Measurements from ENCODE around the gene ANXA2.
"Not testable (repeated sequence)": the region's sequence is repeated elsewhere in the genome, so short reads cannot be mapped to it uniquely, and the experiment has no call there.

ANXA2 gene

GRCh38 chr15:60416484-60416883 is 18.7 kb upstream of the ANXA2 start:
- TF ChIP-seq POLR2A (IDR thresholded peaks at IDR 0.05; ENCODE audit: extremely low read depth, insufficient read length) (no peak), MYC (IDR thresholded peaks at IDR 0.05; ENCODE audit: low read depth, low read length) (no peak), CTCF (IDR thresholded peaks at IDR 0.05; ENCODE audit: low read depth, low read length) (no peak), MAX (IDR thresholded peaks at IDR 0.05; ENCODE audit: low read depth, low read length) (no peak)
- no peak overlapping the region for H3K4me3 ChIP-seq (ENCODE audit: low read depth, low read length)
- DNase-seq (ENCODE audit: low read depth): no peak

GRCh38 chr15:60414016-60414682 is 16.4 kb upstream of the ANXA2 start:
- TF ChIP-seq CTCF (IDR thresholded peaks at IDR 0.05; ENCODE audit: low read depth, low read length) (no peak), MYC (IDR thresholded peaks at IDR 0.05; ENCODE audit: low read depth, low read length) (no peak), POLR2A (IDR thresholded peaks at IDR 0.05; ENCODE audit: extremely low read depth, insufficient read length) (no peak)
- no peak for DNase-seq (ENCODE audit: low read depth)
- H3K4me3 ChIP-seq (ENCODE audit: low read depth, low read length): no peak overlapping the region

GRCh38 chr15:60413231-60413824 is 15.5 kb upstream of the ANXA2 start:
- DNase-seq (ENCODE audit: low read depth): no peak
- no peak overlapping the region for H3K4me3 ChIP-seq (ENCODE audit: low read depth, low read length)
- no peak for TF ChIP-seq CTCF (IDR thresholded peaks at IDR 0.05; ENCODE audit: low read depth, low read length)

- H3K4me3 ChIP-seq (ENCODE audit: low read depth, low read length); DNase-seq (ENCODE audit: low read depth): not testable (repeated sequence)
These were observed 15.0 kb upstream of the ANXA2 start for GRCh38 chr15:60412807-60413206.

- no peak overlapping the region for H3K4me3 ChIP-seq (ENCODE audit: low read depth, low read length)
- TF ChIP-seq MAX (IDR thresholded peaks at IDR 0.05; ENCODE audit: low read depth, low read length) (no peak), POLR2A (IDR thresholded peaks at IDR 0.05; ENCODE audit: extremely low read depth, insufficient read length) (no peak), CTCF (IDR thresholded peaks at IDR 0.05; ENCODE audit: low read depth, low read length) (no peak), MYC (IDR thresholded peaks at IDR 0.05; ENCODE audit: low read depth, low read length) (no peak)
- DNase-seq (ENCODE audit: low read depth): no peak
These were observed 14.1 kb upstream of the ANXA2 start for GRCh38 chr15:60411774-60412425.

GRCh38 chr15:60410350-60410749 is 12.6 kb upstream of the ANXA2 start:
- not testable (repeated sequence) for H3K4me3 ChIP-seq (ENCODE audit: low read depth, low read length); DNase-seq (ENCODE audit: low read depth)

- TF ChIP-seq MAX (IDR thresholded peaks at IDR 0.05; ENCODE audit: low read depth, low read length) (peak; percentile 42; the same call in 1 of the 2 replicates), POLR2A (IDR thresholded peaks at IDR 0.05; ENCODE audit: extremely low read depth, insufficient read length) (no peak), MYC (IDR thresholded peaks at IDR 0.05; ENCODE audit: low read depth, low read length) (no peak)
- DNase-seq (ENCODE audit: low read depth): peak; percentile 85
These were observed 10.7 kb upstream of the ANXA2 start for GRCh38 chr15:60408463-60408981.

More at GRCh38 chr15:60408463-60408981, 10.7 kb upstream of the ANXA2 start:
- H3K4me3 ChIP-seq (ENCODE audit: low read depth, low read length): no peak overlapping the region
